A673 (cell line): Measurements from ENCODE around the gene FEV. TPM values are rescaled to one million over a fixed set of nuclear protein-coding genes. Genes with fewer than 3 reads are reported as not detected.

Experiments used
- BruUV-seq: library from RNA; stranded (reverse); fragments of 400-500 nt; replicated peaks from 2 replicates; lab custom pipeline; 2021; lab: Mats Ljungman, UMichigan
- CTCF ChIA-PET: fragments of 300-600 bp; sonication (Branson Sonifier 250); formaldehyde crosslinking; loops from one replicate; lab custom pipeline; 2022; ENCODE audit warnings: antibody characterized with exemption; lab: Charles Lee
- POLR2A ChIA-PET: fragments of 300-600 bp; sonication (Branson Sonifier 250); formaldehyde crosslinking; loops from one replicate; lab custom pipeline; 2022; ENCODE audit warnings: antibody characterized with exemption; ENCODE audit not compliant: low non-redundant PET; lab: Charles Lee
- DNase-seq: peaks from one replicate; pipeline ENCODE4 v3.0.0-alpha.2; 2015; ENCODE audit warnings: low spot score
- H3K27ac ChIP-seq: fragments of 200-600 bp; sonication (generic); 2 replicates; pipeline ENCODE4 v1.5.1; 2016; ENCODE audit warnings: mixed run types, low read depth, mild to moderate bottlenecking, mixed read lengths, antibody characterized with exemption, low read length; ENCODE audit not compliant: poor library complexity, severe bottlenecking
- H3K27me3 ChIP-seq: fragments of 200-600 bp; sonication (generic); replicated peaks from 2 replicates; pipeline ENCODE4 v1.6.1; 2017; ENCODE audit warnings: mixed run types, low read depth, mild to moderate bottlenecking, mixed read lengths, antibody characterized with exemption, low read length; ENCODE audit not compliant: insufficient read depth, poor library complexity
- H3K36me3 ChIP-seq: fragments of 200-600 bp; sonication (generic); 2 replicates; pipeline ENCODE4 v1.6.1; 2016; ENCODE audit warnings: mixed run types, mild to moderate bottlenecking, mixed read lengths, antibody characterized with exemption, low read length; ENCODE audit not compliant: insufficient read depth, poor library complexity, severe bottlenecking
- H3K4me1 ChIP-seq: fragments of 200-600 bp; sonication (generic); 2 replicates; pipeline ENCODE4 v1.6.1; 2017; ENCODE audit warnings: mixed run types, mild to moderate bottlenecking, mixed read lengths, antibody characterized with exemption, low read length; ENCODE audit not compliant: insufficient read depth, poor library complexity, severe bottlenecking
- H3K4me3 ChIP-seq: fragments of 200-600 bp; sonication (generic); 2 replicates; pipeline ENCODE4 v1.5.1; 2016; ENCODE audit warnings: low read depth, mixed run types, mild to moderate bottlenecking, mixed read lengths, low read length; ENCODE audit not compliant: poor library complexity, severe bottlenecking
- H3K9me3 ChIP-seq: fragments of 200-600 bp; sonication (generic); 2 replicates; pipeline ENCODE4 v1.6.1; 2016; ENCODE audit warnings: mixed run types, low read depth, mild to moderate bottlenecking, mixed read lengths, antibody characterized with exemption, low read length; ENCODE audit not compliant: poor library complexity, severe bottlenecking
- EZH2 ChIP-seq: fragments of 200-600 bp; sonication (generic); IDR thresholded peaks from 2 replicates; pipeline ENCODE4 v1.6.1; 2017; ENCODE audit warnings: borderline replicate concordance, low read depth, mild to moderate bottlenecking, mixed read lengths, antibody characterized with exemption, low read length; ENCODE audit not compliant: poor library complexity, severe bottlenecking
- intact Hi-C: fragments of 100-400 bp; cut with micrococcal nuclease; formaldehyde crosslinking; loops from one replicate; pipeline ENCODE4 v1.10.0; 2022; ENCODE audit not compliant: unreplicated experiment
- total RNA-seq: library from RNA; stranded (reverse); gene quantifications from 2 replicates; pipeline ENCODE4 v1.2.3, GENCODE V29; 2021
- TF ChIP-seq, protein P1 (sequence below): fragments of 300-800, 200-600 bp; sonication (generic); conservative IDR thresholded peaks from 2 replicates; pipeline ENCODE4 v1.5.1; 2017; ENCODE audit warnings: low read depth, mild to moderate bottlenecking, antibody characterized with exemption, low read length, moderate library complexity, mixed read lengths

FEV gene
- total RNA-seq, 1 experiment from 2014 or later: 12.6 TPM

DNA sequence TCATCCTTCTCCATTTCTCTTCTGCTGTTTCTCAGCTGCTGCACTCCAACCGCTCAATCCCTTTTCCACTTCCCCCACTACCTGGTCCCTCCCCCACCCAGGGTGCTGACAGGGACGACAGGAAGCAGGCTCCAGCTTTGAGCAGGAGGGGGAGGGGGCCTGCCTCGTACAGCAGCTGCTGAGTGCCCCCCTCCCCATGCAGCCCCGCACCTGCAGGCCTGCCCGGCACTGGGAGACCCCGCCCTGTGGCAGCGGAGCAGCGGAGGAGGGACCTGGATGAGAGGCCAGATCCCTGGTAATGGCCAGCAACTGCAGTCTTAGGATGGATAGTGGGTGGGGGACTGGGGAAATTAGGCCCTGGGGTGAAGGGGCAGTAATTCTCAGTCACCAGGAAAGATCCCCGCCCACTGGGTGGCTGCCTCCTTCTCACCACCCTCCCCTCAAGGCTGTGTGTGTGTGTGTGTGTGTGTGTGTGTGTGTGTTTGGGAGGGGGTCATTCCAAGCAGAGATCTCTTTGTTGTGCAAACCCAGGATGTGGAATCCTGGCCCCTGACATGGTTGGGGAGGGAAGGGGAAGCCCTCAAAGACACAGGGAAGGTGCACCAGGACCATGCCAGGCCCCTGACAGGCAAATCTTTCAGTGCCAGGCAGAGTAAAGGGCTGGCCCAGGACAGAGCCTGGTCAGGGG, 15.0 kb upstream of the FEV start:
- intact Hi-C loops: no loop called here
- Histone ChIP-seq H3K27me3 (peaks cover 53% of the 10 kb centered on the region), H3K9me3 (no peaks in the 10 kb centered on the region), H3K4me3 (no peak overlapping the region), H3K36me3 (no peaks in the 10 kb centered on the region), H3K4me1 (peaks cover 15% of the 10 kb centered on the region), H3K27ac (no peak overlapping the region)
- no TSS peak for BruUV-seq
- POLR2A ChIA-PET: no interaction called here
- TF ChIP-seq, protein P1, sequence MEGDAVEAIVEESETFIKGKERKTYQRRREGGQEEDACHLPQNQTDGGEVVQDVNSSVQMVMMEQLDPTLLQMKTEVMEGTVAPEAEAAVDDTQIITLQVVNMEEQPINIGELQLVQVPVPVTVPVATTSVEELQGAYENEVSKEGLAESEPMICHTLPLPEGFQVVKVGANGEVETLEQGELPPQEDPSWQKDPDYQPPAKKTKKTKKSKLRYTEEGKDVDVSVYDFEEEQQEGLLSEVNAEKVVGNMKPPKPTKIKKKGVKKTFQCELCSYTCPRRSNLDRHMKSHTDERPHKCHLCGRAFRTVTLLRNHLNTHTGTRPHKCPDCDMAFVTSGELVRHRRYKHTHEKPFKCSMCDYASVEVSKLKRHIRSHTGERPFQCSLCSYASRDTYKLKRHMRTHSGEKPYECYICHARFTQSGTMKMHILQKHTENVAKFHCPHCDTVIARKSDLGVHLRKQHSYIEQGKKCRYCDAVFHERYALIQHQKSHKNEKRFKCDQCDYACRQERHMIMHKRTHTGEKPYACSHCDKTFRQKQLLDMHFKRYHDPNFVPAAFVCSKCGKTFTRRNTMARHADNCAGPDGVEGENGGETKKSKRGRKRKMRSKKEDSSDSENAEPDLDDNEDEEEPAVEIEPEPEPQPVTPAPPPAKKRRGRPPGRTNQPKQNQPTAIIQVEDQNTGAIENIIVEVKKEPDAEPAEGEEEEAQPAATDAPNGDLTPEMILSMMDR: no peak
- no peak for TF ChIP-seq EZH2
- CTCF ChIA-PET: no interaction called here
- no peak for DNase-seq

DNA sequence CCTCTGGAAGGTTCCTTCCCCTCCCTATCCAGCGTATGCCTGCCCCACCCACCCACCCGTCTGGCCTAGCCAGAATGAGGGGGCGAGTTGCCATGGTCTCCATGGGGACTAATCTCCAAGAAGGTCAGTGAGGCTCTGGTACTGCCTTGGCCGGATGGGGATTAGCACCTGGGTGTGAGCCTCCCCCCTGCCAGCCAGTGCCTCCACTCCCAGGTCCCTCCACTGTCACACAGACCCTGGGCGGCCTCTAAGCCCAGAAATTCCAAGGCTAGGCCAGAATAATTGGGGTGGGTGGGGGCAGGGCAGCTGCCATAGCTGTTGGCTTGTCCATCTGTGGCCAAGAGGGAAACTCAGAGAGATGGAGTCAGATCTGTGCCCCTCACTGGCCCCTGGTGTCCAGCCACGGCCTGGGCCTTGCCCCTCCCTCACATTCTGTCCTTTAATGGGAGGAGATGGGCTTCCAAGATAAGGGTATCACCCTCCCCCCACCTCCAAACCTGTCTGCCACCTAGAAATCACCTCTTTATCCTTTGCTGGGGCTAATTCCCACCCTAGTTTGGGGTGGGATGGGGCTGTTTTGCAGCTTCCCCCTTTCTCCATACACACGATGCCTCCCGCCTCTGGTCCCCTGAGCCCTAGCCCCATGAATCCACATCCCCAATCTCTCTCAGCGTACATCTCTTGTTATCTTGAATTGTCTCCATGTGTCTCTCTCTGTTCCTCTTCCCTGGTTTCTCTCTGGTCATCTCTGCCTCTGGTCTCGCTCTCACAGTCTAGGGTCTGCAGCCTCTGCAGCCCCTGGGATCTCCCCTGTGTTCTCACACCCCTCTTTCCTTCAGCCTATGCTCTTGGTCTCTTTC, 14.3 kb upstream of the FEV start:
- POLR2A ChIA-PET: no interaction called here
- BruUV-seq: no TSS peak
- no peak for TF ChIP-seq EZH2
- TF ChIP-seq, protein P1: no peak

DNA sequence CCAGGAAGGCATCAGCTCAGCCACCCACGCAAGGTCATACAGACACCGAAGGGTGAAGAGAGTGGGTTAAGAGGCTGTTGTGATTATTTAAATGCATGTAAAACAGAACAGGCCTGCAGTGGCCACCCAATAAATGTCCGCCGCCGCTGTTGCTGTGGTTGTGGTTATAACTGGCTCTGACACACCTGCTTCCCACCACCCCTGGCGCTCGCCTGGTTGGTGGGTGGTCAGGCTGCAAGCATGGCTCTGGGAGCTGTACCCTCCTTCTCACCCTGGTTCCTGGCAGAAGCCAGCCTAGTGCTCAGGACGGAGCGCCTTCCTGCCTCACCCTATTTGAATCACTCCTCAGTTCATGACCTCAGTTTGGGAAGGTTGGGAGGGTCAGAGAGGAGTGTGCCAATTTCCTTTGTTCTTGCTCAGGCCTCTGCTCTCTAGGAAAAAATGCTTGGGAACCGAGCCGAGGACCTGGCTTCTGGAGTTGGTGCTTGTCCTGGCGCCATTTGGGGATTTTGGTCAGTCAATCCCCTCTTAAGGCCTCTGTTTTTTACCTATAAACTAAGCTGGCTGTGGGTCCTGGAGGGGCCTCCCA, 13.5 kb upstream of the FEV start:
- Histone ChIP-seq H3K4me3 (no peak overlapping the region), H3K27ac (no peak overlapping the region), H3K36me3 (no peaks in the 10 kb centered on the region), H3K4me1 (peaks cover 22% of the 10 kb centered on the region), H3K9me3 (no peaks in the 10 kb centered on the region), H3K27me3 (peaks cover 60% of the 10 kb centered on the region)
- ChIA-PET POLR2A (no interaction called here), CTCF (no interaction called here)
- no TSS peak for BruUV-seq
- DNase-seq: no peak
- intact Hi-C loops: no loop called here
- TF ChIP-seq EZH2: no peak
- TF ChIP-seq, protein P1: no peak

More for the DNA sequence above, 14.3 kb upstream of the FEV start:
- CTCF ChIA-PET: no interaction called here
- no peaks in the 10 kb centered on the region for H3K9me3 ChIP-seq
- intact Hi-C loops: no loop called here
- no peak for DNase-seq
- no peak overlapping the region for H3K27ac ChIP-seq
- peaks cover 15% of the 10 kb centered on the region for H3K4me1 ChIP-seq
- H3K27me3 ChIP-seq: peaks cover 59% of the 10 kb centered on the region
- H3K36me3 ChIP-seq: no peaks in the 10 kb centered on the region
- H3K4me3 ChIP-seq: no peak overlapping the region
